Loucy (cell line): ENCODE measurements around the gene MLXIPL.

Experiments used
- CTCF ChIP-seq: fragments of 200-600 bp; sonication (generic); conservative IDR thresholded peaks from 2 replicates; pipeline ENCODE4 v1.5.1; 2014; ENCODE audit warnings: mild to moderate bottlenecking, antibody characterized with exemption, low read length
- EZH2phosphoT487 ChIP-seq: fragments of 200-600 bp; IDR thresholded peaks from 2 replicates; pipeline ENCODE4 v1.6.1; 2018; ENCODE audit warnings: antibody characterized with exemption, mild to moderate bottlenecking, moderate library complexity, borderline replicate concordance

DNA sequence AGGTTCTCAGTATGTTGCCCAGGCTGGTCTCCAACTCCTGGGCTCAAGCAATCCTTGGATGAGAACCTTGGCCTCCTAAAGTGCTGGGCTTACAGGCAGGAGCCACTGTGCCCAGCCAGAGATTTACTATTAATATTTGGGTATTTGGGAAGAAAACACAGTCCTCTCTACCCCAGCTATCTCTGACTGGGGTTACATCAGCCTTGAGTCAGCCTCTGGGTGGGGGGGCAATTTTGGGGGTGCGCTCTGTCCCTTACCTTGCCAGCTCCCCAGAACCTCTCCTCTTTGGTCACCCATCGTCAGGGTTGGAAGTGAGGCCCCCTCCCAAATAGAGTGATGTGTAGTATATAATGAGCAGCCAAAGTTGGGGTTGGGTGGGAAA, 1.8 kb downstream of the MLXIPL start:
- TF ChIP-seq CTCF (no peak), EZH2phosphoT487 (no peak)
